ENCODE results near the gene FRAT2.

Gene FRAT2

GRCh38 chr10:97318772-97319651 lies 15.5 kb downstream of the FRAT2 start, which contains the start of gene FRAT1:
Gene FRAT1, plus strand, starts transcription at chr10:97319271. Its CDS starts 183 bp downstream, at chr10:97319454.
- H3K4me1 ChIP-seq: peaks cover 46% of the 10 kb centered on the region
- peak within 1 kb of the TSS; percentile 100 for H3K4me2 ChIP-seq
- peak within 1 kb of the TSS; percentile 87 for H3K4me3 ChIP-seq
- no peak for TF ChIP-seq Cebpa-rat (IDR thresholded peaks at IDR 0.05)
- peaks cover 12% of the 10 kb centered on the region; the same call in 1 of the 2 replicates for H4K20me1 ChIP-seq
- peak within 1 kb of the TSS; percentile 100 for H3K27ac ChIP-seq
- H3K9ac ChIP-seq: peak within 1 kb of the TSS; percentile 100
- peaks cover 19% of the 10 kb centered on the region for H3K27me3 ChIP-seq
- H3K36me3 ChIP-seq: no peaks in the 10 kb centered on the region
- H3K9me3 ChIP-seq: no peaks in the 10 kb centered on the region

GRCh38 chr10:97314671-97315070 lies 19.9 kb downstream of the FRAT2 start:
- H3K9me3 ChIP-seq: no peaks in the 10 kb centered on the region
- TF ChIP-seq Cebpa-rat (IDR thresholded peaks at IDR 0.05): no peak
- H3K36me3 ChIP-seq: no peaks in the 10 kb centered on the region
- H3K27me3 ChIP-seq: no peaks in the 10 kb centered on the region
- H3K27ac ChIP-seq: no peak overlapping the region
- no peak overlapping the region for H3K4me3 ChIP-seq
- H3K4me1 ChIP-seq: peaks cover 13% of the 10 kb centered on the region
- H3K9ac ChIP-seq: no peak overlapping the region
- no peak overlapping the region for H3K4me2 ChIP-seq
- H4K20me1 ChIP-seq: no peaks in the 10 kb centered on the region

GRCh38 chr10:97312897-97313296 lies 21.6 kb downstream of the FRAT2 start:
- H3K9ac ChIP-seq: no peak overlapping the region
- H3K4me3 ChIP-seq: no peak overlapping the region
- H3K4me2 ChIP-seq: no peak overlapping the region
- peaks cover 15% of the 10 kb centered on the region for H3K4me1 ChIP-seq
- H3K27ac ChIP-seq: no peak overlapping the region
- TF ChIP-seq Cebpa-rat (IDR thresholded peaks at IDR 0.05): no peak
- no peaks in the 10 kb centered on the region for H4K20me1 ChIP-seq
- no peaks in the 10 kb centered on the region for H3K27me3 ChIP-seq
- no peaks in the 10 kb centered on the region for H3K9me3 ChIP-seq
- no peaks in the 10 kb centered on the region for H3K36me3 ChIP-seq

- H3K27me3 ChIP-seq: no peaks in the 10 kb centered on the region
- no peak overlapping the region for H3K27ac ChIP-seq
- no peak overlapping the region for H3K4me3 ChIP-seq
- no peak for TF ChIP-seq Cebpa-rat (IDR thresholded peaks at IDR 0.05)
- no peaks in the 10 kb centered on the region for H4K20me1 ChIP-seq
- H3K4me1 ChIP-seq: peaks cover 16% of the 10 kb centered on the region
- no peak overlapping the region for H3K9ac ChIP-seq
- no peaks in the 10 kb centered on the region for H3K36me3 ChIP-seq
- H3K4me2 ChIP-seq: no peak overlapping the region
- H3K9me3 ChIP-seq: no peaks in the 10 kb centered on the region
Observed at GRCh38 chr10:97311111-97311626, 23.4 kb downstream of the FRAT2 start.

GRCh38 chr10:97307866-97308780 lies 26.4 kb downstream of the FRAT2 start:
- Histone ChIP-seq H3K36me3 (no peaks in the 10 kb centered on the region), H3K9me3 (no peaks in the 10 kb centered on the region), H3K4me1 (peaks cover 16% of the 10 kb centered on the region), H3K4me2 (peak overlapping the region; percentile 45; the same call in 1 of the 2 replicates), H3K9ac (no peak overlapping the region), H3K4me3 (no peak overlapping the region), H4K20me1 (no peaks in the 10 kb centered on the region), H3K27me3 (no peaks in the 10 kb centered on the region), H3K27ac (peak overlapping the region; percentile 18; the same call in 1 of the 2 replicates)
- TF ChIP-seq Cebpa-rat (IDR thresholded peaks at IDR 0.05): peak; percentile 88

- Histone ChIP-seq H3K4me1 (peaks cover 16% of the 10 kb centered on the region), H3K4me3 (no peak overlapping the region), H3K36me3 (no peaks in the 10 kb centered on the region), H3K27ac (peak overlapping the region; percentile 18; the same call in 1 of the 2 replicates), H3K4me2 (peak overlapping the region; percentile 45; the same call in 1 of the 2 replicates), H4K20me1 (no peaks in the 10 kb centered on the region), H3K27me3 (no peaks in the 10 kb centered on the region), H3K9me3 (no peaks in the 10 kb centered on the region), H3K9ac (no peak overlapping the region)
- TF ChIP-seq Cebpa-rat (IDR thresholded peaks at IDR 0.05): no peak
Observed at GRCh38 chr10:97307441-97307840, 27.1 kb downstream of the FRAT2 start.

- no peaks in the 10 kb centered on the region for H3K36me3 ChIP-seq
- H3K4me1 ChIP-seq: 0 out of 2 replicates have a peak, but pooled peaks cover under 1% of the 10 kb centered on the region
- no peaks in the 10 kb centered on the region for H4K20me1 ChIP-seq
- TF ChIP-seq Cebpa-rat (IDR thresholded peaks at IDR 0.05): no peak
- no peak overlapping the region for H3K4me3 ChIP-seq
- H3K27me3 ChIP-seq: no peaks in the 10 kb centered on the region
- no peak overlapping the region for H3K9ac ChIP-seq
- H3K4me2 ChIP-seq: no peak overlapping the region
- H3K9me3 ChIP-seq: no peaks in the 10 kb centered on the region
- H3K27ac ChIP-seq: no peak overlapping the region
Observed at GRCh38 chr10:97302088-97302791, 32.3 kb downstream of the FRAT2 start.

GRCh38 chr10:97300980-97301379 lies 33.5 kb downstream of the FRAT2 start:
- Histone ChIP-seq H4K20me1 (no peaks in the 10 kb centered on the region), H3K4me1 (no peaks in the 10 kb centered on the region), H3K27me3 (no peaks in the 10 kb centered on the region), H3K9me3 (no peaks in the 10 kb centered on the region), H3K36me3 (no peaks in the 10 kb centered on the region), H3K9ac (no peak overlapping the region), H3K4me3 (no peak overlapping the region), H3K4me2 (no peak overlapping the region), H3K27ac (no peak overlapping the region)
- TF ChIP-seq Cebpa-rat (IDR thresholded peaks at IDR 0.05): no peak

GRCh38 chr10:97298223-97298571 lies 36.3 kb downstream of the FRAT2 start:
- Histone ChIP-seq H3K9ac (no peak overlapping the region), H3K36me3 (no peaks in the 10 kb centered on the region), H3K4me2 (no peak overlapping the region), H3K4me1 (peaks cover 6% of the 10 kb centered on the region; the same call in 1 of the 2 replicates), H3K27me3 (no peaks in the 10 kb centered on the region), H3K4me3 (no peak overlapping the region), H3K9me3 (no peaks in the 10 kb centered on the region), H3K27ac (no peak overlapping the region), H4K20me1 (no peaks in the 10 kb centered on the region)
- TF ChIP-seq Cebpa-rat (IDR thresholded peaks at IDR 0.05): no peak
